Measurements from ENCODE around the gene TCF12. TPM values are rescaled to one million over a fixed set of nuclear protein-coding genes. Genes with fewer than 3 reads are reported as not detected.
"Not testable (repeated sequence)": the region's sequence is repeated elsewhere in the genome, so short reads cannot be mapped to it uniquely, and the experiment has no call there.

Gene TCF12
- total RNA-seq, 1 experiment from 2014 or later, result 125 TPM

DNA sequence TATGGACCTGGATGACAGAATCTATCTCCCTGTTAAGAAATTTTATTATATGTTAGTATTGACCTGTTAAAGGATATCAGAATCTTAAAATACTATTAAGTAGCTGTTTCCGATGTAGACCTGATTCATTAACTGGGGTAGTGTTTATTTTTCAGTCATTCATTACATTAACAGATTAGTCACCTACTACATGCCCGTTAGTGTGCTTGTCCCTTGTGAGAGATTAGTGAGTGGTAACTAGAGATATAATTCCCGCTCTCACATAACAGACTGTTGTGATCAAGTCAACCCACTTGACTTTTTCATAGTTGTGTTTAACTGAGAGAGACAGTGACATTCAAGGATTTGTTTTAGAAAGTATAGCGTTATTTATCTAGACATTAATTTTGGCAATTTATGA is 166.8 kb downstream of the TCF12 start:
- no peak for DNase-seq (ENCODE audit: extremely low read depth, low read depth)

DNA sequence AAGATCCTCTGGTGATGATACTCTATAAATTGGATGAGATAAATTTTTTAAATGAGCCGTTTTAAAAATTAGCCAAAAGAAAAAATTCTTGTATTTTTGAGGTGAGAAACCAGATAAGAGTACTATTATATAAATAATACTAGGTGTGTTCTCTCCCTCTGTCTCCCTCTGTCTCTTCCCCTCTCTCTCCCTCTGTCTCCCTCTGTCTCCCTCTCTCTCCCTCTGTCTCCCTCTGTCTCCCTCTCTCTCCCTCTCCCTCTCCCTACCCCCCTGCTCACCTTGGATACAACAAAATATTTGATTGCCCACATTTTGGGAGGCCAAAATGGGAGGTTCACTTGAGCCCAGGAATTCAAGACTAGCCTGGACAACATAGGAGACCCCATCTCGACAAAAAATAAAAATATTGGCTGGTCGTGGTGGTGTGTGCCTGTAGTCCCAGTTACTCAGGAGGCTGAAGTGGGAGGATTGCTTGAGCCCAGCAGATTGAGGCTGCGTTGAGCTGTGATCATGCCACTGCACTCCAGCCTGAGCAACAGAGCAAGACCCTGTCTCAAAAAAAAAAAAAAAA is 168.5 kb downstream of the TCF12 start:
- DNase-seq (ENCODE audit: extremely low read depth, low read depth), result no peak

DNA sequence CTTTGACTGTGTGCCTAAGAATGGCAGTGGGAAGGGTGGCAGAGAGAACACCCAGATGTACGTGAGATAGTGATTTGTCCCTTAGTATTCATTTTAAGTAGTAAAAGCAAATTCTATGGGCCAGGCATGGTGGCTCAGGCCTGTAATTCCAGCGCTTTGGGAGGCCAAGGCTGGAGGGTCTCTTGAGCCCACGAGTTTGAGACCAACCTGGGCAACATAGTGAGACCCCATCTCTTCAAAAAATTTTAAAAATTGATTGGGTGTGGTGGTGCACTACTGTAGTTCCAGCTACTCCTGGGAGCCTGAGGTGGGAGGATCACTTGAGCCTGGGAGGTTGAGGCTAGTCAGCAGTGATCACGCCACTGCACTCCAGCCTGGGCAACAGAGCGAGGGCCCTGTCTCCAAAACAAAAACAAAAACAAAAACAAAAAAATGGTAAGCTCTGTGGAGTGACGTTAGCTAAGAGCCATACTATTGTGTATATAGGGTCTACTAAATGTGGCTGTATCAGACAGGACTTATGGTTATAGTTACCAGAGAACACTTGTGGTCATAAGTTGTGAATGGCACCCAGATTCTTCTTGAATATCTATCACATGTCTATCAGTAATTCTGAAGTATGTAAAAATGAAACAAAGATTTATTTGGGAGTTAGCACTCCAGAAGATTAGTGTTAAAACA is 171.5 kb downstream of the TCF12 start:
- DNase-seq (ENCODE audit: extremely low read depth, low read depth), result no peak

DNA sequence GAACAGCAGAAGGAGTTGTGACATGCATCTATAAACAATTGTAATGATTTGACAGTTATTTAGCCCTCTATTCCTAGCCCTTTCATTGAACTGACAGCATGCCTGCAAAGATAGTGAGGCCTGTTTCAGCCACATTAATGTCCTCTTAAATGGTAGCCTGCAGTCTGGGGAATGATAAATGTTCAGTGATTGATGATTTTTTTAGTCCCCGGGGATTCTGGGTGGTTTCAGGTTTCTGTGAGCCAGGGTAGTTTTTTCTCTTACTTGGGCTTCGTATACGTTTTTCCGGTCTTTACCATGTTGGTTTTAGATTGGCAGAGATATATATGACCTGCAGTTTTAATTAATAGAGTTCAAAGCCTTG is 172.0 kb downstream of the TCF12 start:
- DNase-seq (ENCODE audit: extremely low read depth, low read depth), result no peak

DNA sequence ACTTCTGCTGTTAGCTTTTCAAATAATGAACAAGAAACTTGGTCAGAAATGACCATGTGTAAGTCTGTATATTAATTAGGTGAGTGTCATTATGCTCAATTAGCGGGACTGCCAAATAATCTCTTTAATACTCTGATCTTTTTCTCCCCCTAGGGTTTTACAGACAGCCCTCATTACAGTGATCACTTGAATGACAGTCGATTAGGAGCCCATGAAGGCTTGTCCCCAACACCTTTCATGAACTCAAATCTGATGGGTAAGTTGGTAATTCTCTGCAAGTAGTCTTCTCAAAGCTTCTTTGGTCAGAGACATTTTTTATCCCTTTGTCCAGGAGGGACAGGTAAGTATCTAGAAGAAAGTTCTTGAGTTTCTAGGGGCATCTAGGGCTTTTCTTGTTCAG is 173.2 kb downstream of the TCF12 start:
- DNase-seq (ENCODE audit: extremely low read depth, low read depth), result no peak

DNA sequence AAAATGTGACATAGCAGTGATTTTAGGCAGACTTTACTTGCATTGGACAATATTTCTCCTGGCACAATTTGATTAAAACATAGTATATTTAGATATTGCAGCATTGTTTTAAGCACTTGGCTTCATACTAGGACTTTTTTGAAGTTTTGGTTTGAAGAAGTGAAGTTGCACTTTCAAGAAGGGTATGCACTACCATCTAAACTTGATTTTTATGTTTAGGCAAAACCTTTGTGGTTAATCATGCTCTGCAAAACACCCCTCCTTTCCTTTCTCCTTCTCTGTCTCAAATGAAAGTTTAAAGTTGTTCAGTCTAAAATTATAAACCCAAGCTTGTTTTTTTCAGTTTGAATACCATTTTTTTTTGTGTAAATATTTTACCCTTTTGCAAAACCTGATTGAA is 173.8 kb downstream of the TCF12 start:
- DNase-seq (ENCODE audit: extremely low read depth, low read depth), result no peak

DNA sequence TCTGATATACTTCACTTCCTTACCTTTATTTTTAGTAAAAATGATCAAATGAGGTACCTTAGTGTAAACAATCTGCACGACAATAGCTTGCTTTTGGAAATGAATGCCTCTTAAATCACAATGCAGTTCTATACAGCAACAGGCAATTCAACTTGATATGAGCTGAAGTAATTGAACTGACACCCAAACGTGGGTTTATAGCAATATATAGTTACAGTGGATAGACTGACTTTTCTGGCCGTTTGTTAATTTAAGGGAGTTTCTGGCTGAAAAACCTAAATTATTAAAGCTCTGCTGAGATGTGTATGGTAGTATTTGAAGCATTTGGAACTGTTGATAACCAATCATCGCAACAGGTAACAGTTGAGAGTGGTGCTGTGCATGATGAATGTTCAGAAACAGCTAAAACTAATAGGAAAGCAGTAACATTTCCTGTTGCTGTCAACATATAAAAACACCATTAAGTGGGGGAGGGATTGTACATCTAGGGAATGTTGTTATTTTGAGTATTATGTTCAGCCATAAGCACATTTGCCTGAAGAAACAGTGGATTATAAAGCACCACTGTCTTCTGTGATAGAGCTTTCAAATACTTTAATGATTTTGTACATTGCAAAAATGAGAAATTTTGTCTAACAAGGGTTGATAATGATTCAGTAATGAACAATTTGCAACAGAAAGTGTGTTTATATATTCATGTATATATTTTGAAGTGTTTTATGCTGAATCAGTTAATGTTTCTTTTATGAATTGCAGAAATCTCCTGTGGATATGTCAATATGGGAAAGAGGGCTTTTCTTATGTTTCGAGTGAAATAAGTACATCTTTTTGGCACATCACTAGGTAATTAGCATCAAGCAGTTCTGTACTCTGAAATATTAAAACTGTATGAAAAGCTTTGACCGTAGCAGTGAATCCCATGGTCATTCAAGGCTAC is 176.1 kb downstream of the TCF12 start:
- no peak for DNase-seq (ENCODE audit: extremely low read depth, low read depth)

DNA sequence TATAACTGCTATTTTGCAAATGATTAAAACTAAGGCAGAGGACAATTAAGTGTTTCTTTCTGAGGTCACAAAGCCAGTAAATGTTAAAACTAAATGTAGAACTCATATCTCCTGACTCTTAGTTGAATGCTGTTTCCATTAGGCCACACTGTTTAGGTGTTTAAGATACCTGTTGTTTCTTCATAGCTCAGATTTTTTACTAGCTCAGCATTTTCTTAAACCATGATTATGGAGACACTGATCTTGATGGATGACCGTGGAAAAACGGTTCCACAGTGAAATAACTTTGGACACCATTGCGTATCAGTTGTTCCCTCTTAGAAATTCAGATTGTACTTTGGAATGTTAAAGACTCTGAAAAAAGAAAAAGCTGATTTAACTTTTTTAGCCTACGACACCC is 177.5 kb downstream of the TCF12 start:
- no peak for DNase-seq (ENCODE audit: extremely low read depth, low read depth)

DNA sequence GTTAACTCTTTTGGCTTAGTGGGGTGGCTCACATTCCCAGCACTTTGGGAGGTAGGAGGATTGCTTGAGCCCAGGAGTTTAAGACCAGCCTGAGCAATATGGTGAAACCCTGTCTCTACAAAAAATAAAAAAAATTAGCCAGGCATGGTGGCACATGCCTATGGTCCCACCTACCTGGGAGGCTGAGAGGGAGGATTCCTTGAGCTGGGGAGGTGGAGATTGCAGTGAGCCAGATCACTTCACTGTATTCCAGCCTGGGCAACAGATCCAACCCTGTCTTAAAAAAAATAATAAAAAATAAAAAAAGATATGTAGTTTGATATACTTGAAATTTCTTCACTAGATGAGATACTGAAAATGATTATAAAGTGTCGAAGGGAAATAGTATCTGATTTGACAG is 178.8 kb downstream of the TCF12 start:
- DNase-seq (ENCODE audit: extremely low read depth, low read depth), result no peak

DNA sequence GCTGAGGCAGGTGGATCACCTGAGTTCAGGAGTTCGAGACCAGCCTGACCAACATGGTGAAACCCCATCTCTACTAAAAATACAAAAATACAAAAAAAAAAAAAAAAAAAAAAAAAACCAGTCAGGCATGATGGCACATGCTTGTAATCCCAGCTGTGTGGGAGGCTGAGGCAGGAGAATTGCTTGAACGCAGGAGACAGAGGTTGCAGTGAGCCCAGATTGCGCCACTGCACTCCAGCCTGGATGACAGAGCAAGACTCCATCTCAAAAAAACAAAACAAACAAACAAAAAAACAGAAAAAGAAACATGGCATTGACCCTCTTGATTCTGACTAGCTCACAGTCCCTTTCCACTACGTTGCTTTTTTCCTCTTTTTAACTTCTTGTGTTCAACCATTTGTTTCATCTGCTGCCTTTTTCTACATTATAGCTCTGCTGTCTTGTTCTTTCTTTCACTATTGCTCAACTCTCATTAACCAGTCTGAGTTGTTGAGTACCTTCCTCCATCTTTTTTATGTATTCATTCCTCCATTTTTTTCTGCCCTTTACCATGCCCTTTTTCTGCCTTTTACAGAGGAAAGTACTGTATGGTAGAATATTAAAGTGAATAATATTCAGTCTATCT is 179.6 kb downstream of the TCF12 start:
- DNase-seq (ENCODE audit: extremely low read depth, low read depth), result not testable (repeated sequence)

DNA sequence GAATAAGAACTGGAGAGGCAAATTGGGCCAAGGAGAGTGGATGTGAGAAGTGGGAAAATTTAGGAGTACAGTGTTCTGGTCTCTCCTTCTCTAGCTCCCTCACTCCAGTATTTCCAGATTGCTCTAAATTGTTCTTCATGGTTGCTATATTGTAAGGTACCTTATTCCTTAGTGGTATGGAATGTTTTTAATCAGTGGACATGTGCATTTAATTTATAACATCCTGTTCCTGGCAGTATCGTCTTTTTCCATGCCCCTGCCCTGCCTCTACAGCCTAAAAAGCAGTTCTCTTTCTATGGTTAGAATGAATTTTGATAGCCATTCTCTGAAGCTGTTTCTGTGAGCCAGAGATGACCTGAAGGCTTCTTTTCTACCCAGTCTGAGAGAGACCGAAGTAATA is 180.5 kb downstream of the TCF12 start:
- DNase-seq (ENCODE audit: extremely low read depth, low read depth), result no peak

DNA sequence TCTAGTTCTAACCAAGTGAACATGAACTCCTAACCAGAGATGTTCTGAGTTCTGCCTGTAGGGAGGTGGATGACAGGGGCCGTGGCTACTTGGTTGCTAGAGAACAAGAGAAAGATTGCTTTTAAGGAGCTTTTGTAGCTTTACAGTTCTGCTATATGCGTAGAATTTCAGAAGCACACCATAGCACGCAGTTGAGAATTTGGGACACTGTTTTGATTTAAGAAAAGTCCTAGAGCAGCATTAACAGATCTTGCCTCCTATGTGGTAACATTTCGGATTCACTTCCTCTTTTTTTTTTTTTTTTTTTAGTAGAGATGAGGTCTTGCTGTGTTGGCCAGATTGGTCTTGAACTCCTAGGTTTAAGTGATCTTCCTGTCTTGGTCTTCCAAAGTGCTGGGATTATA is 181.7 kb downstream of the TCF12 start:
- DNase-seq (ENCODE audit: extremely low read depth, low read depth), result no peak

DNA sequence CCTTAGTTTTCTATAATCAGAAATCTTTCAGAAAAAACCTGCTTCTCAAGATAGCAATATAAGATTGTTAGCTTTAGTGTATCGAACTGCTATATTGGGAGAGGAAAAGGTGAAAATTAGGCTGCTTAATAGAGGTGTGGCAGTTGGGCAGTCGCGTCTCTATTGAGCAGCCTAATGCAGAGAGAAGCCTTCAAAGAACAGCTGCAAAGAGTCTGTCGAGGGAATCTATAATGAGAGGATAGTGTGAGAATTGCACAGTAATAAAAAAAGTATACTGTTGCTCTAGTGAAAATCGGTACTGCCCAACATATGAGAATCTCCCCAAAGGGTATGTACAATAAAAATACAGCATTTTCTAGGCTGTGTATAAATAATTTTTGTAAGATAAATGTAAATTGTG is 184.4 kb downstream of the TCF12 start:
- DNase-seq (ENCODE audit: extremely low read depth, low read depth), result no peak

DNA sequence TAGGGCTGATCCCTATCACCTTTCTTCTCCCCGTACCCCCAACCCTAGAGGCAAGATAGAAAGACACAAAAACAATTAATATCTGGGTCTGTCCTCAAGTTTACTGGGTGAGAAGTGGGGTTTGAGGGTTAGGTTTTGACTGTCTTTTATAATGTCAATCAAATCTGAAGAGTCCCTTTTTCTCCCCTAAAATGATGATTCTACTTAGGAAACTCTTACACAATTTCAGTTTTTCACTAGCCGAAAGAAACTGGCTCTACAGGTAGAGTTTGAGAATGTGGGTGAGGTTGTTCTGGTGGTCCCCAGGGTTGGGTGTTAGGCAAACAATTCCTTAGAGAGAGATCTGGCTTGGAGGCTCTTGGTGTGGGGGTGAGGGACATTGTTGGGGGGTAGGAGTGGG is 189.9 kb downstream of the TCF12 start:
- DNase-seq (ENCODE audit: extremely low read depth, low read depth), result no peak

DNA sequence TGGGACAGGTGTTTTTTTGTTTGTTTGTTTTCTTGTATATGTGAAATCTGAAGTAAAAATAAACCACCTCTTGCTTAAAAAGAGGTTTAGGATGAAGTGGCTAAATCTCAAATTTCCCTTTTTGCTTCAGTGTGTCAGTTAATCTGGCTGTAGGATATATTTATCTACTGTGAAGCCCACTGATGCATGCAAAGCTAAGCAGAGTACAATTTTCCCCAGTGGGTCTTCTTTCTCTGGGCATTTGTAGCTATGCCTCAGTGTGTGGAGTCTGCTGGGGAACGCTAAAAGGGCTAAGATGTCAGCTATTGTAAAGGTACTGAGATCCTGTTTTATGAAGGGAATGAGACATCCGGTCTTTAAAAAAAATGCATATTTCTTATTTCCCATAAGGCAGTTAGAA is 190.6 kb downstream of the TCF12 start:
- no peak for DNase-seq (ENCODE audit: extremely low read depth, low read depth)

DNA sequence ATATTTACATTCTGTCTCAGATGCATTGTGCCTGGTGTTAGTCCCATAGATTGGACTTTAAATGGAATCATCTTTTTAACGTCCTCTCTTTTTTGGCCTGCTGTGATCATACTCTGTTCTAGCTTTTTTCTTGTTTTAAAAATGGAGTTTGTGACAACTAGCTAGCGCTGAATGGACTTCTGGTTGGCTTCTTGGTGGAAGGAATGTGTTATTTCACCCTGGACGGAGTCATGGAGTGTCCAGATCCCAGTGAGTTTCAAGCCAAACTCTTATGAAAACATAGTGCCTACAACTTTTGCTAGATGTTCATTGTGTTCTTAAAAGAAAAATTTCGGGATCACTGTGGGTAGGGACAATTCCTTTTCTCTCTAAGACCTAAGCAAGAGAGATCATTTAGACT is 192.6 kb downstream of the TCF12 start:
- no peak for DNase-seq (ENCODE audit: extremely low read depth, low read depth)

DNA sequence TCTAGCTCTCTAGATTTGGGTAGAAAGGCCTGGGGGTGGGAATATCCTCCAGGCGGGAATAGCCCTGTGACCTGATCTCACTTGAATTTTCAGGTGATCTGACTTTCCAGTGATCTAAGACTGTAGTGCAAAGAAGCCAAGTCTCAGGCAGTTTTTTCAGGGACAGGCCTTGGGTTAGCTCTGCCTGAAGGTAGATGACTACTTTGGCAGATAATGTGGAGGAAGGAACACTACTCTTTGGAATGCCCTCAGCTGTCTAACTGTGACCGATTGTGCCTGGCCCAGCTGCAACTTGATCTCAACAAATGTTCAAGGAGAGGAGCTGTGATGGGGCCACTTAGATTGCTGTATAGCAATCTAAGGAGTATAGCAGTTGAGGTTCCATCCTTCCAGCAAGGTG is 193.7 kb downstream of the TCF12 start:
- no peak for DNase-seq (ENCODE audit: extremely low read depth, low read depth)

DNA sequence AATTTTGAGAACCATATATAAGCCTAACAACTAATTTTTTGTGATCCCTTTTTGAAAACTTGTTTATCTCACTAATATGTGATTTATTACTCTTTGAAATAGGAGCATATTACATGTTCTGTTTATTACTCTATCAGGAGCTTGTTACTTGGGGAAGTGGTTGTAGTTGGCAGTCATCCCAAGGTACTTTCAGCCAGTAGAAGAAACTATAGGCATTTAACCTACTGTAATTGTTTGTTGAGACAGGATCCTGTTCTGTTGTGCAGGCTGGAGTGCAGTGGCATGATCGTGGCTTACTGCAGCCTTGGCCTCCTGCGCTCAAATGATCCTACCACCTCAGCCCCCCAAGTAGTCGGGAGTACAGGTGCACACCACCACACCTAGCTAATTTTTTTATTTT is 195.6 kb downstream of the TCF12 start:
- no peak for DNase-seq (ENCODE audit: extremely low read depth, low read depth)

DNA sequence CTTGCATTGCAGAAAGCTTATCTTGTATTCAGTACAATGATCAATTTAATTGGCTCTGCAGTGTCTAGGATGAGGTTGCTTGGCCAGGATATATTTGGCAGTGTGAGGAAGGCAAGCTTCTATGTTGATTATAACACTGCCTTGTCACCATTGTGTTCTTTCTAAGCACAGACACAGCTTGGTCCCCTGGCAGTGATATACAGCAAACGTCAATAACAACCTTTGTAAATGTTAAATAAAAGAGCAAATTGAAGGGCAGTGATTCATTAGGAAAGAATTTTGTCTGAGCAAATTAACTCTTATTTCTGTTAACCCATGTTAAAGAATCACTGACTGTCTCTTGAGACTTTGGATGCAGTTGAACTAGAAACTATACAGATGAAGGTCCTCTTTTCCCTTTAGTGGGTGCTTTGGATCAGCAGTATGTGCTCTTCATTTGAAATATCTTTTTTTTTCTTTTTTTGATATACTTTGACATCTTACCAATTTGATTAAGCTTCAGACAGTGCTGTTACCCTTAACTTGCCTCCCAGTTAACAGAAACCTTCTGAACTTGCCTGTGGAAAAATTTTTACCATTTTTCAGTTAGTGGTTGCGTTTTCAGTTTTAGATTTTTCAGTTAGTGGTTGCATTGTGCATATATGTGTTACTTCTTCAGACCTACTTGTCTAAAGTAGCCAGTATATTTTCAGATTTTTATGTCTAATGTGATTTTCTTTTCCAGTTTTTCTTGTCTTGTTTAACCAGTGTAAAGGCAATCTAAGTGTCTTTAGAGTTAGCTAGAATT is 199.8 kb downstream of the TCF12 start:
- peak; percentile 26 for DNase-seq (ENCODE audit: extremely low read depth, low read depth)

DNA sequence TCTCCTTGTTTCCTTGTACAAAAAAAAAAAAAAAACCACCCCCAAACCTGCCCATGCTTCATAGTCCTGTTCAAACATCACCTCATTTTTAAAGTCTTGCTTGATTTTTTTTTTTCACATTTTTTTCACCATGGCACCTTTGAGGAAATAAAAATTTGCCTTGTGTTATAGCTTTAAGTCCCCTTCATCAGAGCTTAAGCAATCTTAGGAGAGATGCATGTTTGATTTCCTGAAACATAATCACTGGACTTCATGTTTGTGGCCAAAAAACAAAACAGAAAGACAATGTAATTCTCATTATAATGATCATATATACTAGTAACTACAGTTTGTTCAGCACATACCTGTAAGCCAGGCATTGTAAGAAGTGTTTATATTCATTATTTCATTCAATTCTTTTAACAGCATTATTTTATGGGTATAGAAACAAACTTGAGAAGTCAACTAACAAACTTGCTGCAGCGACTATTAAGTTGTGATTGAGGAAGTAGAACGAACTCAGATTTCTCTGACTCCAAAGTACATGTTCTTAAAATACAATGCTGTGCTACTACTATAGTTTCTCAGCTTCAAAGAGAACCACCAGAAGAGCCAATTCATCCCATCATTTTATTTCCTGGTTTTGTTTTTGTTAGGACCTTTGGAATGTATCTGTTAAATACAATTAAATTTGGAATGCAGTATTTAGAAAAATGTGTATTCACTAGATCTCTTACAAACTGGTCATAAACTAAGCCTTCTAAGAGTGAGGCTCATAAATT is 203.8 kb downstream of the TCF12 start:
- DNase-seq (ENCODE audit: extremely low read depth, low read depth), result no peak
